ENCODE results near the gene SERPINE1.

Gene SERPINE1

DNA sequence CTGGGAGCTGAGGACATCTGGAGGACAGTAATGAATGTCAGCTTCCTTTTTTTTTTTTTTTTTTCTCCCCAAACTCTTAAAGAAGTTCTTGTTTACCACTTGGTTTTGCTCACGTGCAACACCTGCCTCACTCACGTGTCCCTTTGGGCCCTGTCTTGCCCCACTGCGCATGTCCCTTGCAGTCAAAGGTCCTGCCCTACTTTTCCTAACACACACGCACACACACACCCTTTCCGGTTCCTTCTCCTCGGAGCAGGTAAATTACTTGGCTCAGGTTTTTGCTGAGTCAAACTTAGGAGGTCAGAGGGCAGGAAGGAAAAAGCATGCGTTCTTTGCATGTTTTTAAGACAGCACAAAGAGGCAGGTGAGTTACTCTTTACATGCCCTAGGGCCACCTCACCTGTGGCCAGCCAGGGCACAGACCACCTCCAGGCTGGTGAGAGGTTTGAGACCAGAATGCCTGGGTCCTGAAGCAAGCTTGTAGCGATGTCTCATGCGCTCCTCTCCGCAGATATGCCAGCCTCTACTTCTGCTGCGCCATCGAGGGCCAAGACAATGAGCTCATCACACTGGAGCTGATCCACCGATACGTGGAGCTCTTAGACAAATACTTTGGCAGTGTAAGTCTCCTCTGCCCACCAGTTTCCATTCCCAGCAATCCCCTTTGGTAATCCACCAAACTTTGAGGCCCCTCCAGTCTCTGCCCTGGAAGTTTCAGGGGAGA lies 30.1 kb downstream of the SERPINE1 start:
- DNase-seq: no peak

DNA sequence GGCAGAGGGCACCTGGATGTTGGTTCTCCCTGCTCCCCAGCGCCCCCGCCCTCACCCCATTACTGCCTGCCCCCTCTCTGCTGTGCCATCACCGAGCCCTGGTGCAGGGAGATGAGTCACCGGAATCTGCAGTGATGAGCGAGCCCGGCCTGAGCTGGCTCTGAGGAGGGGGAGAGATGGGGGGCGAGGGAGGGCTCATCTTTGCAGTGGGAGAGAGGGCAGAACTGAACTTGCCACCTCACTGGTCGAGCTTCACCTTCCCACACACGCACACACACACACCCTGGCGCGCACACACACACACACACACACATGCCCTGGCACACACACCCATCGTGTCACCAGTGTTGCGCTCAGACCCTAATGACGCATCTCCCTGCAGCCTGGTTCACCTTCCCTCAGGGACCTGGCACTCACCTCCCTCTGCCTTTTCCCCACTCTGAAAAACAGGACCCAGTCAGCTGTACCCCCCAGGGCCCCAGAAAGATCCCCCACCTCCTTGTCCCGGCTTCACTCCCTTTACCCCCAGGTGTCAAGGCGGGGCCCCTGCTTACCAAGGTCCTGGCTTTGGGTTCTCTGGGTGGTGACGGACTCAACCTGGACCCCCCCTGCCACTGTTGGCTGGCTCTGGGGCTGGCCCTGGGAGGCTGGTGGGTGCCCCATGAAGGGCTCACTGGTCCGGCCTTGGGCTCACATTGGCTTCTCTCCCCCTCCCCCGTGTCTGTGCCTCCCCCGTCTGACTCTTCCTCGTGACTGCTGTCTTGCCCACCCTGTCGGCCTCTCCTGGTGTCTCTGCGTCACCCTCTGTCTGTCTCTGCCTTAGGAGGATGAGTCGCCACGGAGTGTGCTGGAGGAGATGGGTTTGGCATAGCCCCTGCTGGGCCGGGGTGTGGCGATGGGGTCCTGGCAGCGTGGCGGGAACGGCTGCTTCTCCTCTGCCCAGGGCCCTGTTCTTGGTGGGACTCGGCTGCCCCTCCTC lies 33.1 kb downstream of the SERPINE1 start:
- no peak for DNase-seq

DNA sequence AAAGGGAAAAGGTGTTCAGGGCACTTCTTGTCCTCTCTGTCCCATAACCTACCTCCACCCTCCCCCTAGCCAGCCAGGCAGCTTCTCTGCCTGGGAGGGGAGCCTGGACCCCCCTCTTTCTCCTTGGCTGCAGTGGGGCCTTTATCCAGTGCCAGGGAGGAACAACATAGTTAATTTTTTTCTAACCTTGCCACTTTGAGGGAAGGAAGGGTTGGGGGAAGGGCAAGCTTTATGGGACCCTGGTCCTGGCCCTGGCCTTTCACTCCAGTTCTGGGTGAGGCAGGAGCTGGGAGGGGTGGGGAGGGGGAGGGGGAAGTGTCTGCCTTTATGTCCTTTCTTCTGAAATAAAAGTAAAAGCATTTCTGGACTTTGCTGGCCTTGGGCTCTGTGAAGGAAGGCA lies 34.0 kb downstream of the SERPINE1 start:
- no peak for DNase-seq

DNA sequence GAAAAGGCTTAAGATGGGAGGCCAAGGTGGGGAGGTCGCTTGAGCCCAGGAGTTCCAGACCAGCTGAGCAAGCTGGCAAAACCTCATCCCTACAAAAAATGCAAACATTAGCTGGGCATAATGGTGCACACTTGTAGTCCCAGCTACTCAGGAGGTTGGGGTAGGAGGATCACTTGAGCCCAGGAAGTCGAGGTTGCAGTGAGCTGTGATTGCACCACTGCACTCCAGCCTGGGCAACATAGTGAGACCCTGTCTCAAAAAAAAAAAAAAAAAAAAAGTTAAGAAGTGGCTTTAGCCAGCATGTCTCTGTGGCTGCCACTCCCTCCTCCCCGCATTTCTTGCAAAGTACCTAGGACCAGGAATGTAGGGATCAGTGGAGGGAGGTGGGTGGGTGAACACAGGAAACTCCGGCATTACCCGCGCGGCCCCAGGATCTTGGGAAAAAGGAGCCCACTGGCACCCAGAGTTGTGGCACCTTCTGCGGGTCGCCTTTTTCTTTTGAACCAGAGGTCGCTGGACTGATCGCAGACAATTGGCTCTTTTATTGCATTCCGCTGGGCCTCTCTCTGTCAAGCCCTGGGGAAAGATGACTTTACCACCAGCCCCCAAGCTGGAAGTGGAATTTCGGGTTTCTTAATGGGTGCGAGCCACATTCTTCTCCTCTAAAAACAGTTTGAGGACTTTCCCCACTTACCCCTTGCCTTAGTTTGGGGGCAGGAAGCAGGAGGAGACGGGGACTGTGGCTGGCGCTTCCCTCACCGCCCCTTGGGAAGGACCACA lies 35.0 kb downstream of the SERPINE1 start:
- no peak for DNase-seq

DNA sequence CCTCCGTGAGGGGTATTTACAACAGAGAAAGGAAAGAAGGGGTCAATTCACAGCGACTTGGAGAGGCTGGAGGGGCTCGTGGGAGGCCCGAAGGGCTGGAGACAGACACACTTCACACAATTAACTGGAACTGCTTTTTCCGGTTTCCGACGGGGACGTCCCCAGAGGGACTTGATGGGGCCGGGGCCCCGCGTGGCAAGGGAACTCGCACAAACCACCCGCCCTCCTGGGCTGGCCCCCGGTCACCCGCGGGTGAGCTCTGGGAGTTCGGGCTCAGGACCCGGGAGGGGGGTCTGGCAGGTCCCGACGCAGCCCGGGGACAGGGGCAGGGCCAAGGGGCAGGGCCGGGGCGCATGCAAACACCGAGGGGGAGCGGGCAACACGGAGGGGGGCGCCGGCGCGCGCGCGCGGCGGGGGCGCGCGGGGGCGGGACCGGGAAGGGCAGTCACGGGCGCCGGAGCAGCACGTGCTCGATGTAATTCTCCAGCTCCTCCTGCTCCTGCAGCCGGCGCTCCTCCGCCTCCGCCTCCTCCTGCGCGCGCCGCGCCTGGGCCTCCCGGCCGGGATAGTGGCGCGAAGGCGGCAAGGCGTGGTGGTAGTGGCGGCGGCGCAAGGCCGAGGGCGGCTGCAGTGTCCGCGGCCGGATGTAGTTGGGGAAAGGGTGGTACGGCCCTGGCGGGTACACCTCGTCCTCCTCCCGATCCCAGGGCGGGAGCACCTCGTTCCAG lies 35.8 kb downstream of the SERPINE1 start:
- peak; percentile 89 for DNase-seq

DNA sequence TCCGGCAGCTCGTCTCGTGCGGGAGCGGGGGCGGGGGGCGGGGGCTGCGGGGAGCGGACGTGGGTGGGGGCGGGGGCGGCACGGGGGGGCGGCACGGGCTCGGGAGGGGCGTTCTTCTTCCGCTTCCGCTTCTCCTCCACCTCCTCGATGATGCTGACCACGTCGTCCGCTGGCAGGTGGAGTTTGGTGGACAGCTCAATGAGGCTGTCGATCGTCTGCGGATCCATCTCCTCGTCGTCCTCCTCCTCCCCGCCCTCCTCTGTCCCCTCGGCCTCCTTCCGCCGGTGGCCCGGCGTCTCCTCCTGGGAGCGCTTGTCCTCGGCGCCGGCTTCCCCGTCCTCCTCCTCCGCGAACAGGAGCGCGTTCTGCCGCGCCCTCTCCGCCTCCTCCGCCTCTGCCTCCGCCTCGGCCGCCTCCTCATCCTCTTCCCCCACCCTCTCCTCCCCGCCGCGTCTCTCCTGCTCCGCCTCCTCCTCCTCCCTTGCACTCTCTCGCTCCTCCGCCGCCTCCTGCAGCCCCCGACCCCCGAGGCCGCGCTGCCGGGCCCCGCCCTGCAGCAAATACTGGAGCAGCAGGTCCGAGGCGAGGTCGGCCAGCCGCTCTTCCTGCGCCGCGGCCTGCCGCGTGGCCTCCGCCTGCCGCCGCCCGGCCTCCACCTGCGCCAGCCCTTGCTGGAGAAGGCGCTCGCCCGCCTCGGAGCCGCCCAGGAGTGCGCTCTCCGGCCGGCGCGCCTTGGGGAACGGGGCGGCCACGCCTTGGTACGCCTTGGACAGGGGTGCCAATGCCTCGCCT lies 36.6 kb downstream of the SERPINE1 start:
- peak; percentile 91 for DNase-seq

DNA sequence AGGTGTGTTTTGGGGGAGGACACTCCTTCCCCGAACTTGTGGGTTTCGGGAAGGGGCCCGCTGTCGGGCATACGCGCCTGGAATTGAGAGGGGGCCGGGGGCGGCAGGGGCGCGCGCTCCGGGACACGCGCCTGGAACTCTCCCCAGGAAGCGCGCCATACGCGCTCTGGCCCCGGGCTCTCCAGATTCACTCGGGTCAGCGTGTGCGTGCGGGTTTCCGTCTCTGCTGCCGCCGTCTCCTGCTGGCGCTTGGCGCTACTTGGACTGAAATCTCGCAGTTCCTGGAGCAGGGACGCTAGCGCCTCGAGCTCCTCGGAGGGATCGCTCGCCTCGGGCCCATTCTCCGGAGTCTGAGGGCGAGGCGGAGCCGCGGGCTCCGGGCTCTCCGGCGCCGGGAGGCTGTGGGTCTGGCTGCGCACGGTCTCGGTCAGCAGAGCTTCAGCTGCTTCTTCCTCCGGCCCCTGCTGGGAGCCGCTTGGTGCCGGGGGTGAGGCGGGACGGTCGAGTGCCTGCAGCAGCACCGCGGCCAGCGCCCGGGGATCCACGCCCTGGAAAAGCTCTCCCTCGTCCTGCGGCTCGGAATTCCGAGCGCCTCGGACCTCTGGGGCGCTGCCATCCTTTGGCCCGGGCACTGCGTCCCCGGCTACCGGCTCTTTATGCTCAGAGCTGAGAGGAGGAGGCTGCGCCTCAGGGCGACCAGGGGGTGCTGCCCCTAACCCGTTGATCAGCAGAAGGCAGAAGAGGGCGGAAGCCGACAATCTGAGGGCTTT lies 37.4 kb downstream of the SERPINE1 start:
- DNase-seq: peak; percentile 73

DNA sequence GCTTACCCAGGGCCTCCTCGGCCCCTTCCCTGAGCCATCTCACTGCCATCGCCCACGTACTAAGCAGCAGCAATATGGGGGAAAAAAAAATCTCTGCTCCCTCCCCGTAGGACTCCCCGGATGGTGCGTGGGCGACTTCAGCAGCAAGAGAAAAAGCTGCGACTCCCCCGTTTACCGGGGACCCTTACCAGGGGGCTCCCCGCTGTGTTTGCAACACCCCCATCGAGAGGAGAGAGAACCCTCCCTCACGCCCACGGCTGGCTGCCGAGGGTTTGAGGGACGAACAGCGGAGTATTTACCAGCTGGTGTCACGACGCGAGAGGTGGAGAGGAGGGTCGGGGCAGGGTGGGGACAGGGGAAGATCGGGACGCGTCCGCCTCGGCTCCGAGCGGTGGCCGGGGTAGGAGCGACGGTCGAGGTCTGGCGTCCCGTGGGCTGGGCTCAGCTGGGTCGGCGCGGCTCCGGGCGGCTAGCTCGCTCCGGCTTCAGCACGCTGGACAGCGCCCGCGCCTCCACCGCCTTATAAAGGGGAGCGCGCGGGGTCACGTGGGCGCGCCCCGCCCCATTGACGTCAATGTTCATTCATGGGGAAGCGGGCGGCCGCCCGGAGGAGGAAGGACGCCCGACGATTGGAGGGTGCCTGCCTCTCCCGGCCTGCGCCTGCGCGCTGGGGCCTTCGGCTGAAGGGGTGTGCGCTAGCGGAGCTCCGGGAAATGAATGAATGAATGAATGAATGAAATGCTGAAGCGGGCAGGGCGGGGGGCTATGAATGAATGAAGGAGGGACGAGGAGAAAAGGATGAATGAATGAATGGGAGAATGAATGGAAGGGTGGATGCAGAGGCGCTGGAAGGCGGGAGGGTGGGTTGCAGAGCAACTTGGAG lies 38.4 kb downstream of the SERPINE1 start, which contains the start of gene VGF:
Gene VGF (minus strand): TSS at position 495 of the 883 bp plus-strand sequence. CDS start 726 bp downstream, outside the sequence.
- peak; percentile 95 for DNase-seq

DNA sequence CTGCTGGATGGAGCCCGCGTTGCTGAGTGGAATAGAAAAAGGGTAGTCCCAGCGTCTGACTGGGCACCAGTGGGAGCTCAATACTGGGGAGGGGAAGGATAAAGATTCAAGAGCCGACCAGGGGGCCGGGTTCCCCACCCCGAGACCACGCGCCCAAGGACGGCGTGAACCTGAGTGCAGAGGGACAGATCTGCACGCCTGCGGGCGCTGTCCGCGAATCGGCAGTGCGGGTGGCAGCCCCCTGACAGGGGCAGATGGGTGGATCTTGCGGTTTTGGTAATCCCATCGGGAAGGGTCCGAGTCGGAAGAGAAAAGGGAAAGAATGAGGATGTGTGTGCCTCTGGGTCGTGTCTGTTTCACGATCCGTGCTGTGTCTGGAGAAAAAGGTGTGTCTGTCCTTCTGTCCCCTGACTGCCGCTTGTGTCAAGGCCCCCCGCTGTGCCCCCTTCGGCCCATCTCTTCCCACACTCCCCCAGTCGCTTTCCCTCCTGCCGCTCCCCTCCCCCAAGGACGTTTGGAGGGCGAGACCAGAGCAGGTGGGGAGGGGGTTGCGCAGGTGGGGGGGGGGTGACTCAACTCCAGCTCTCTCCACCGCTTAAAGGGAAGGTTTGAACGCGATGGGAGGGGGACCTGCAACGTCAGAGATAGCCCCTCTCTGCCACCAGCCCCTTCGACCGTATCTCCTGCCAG lies 39.2 kb downstream of the SERPINE1 start:
- peak; percentile 49 for DNase-seq

DNA sequence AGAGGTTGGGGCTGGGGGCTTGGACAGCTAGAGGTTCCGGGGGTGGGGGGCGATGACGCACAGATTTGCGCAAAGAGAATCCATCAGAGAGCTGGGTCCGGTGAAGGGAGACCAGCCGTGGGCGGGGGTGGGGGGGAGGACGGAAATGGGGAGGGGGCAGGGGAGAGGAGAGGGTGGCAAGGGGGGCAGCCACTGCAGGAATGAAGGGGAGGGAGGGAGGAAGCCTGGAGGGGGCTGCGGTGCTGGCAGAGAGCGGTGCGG lies 39.7 kb downstream of the SERPINE1 start:
- DNase-seq: no peak

DNA sequence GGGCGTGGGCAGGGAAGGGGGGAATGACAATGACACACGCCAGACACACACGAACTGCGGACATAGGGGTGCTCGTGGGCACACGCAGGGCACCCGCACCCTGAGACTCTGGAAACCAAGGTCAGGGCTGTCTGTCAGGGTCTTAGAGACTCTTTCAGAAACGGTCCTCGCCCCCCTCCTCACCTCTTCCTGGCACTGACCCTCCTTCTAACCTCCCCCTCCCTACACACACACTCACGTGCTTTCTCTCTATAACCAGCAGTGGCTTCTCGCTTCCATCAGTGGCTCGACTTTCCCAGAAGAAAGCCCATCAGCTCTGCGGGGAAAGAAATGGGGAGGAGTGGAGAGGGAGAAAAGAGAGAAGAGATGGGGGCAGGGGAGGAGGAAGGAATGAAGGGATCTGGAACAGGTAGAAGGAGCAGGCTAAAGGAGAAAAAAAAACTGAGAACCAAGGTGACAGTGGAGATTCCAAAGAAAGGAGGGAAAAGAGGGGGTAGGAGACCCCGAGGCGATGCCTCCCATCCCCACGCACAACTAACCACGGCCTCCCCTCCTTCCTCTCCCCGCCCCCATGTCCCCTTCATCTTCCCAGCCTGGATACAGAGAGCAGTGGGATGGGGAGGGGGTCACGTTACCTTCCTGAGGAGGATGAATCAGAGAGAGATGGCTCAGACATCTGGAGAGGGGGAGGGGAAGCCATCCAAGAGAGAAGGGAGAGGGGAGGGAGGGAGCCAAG lies 40.2 kb downstream of the SERPINE1 start:
- peak; percentile 16 for DNase-seq

DNA sequence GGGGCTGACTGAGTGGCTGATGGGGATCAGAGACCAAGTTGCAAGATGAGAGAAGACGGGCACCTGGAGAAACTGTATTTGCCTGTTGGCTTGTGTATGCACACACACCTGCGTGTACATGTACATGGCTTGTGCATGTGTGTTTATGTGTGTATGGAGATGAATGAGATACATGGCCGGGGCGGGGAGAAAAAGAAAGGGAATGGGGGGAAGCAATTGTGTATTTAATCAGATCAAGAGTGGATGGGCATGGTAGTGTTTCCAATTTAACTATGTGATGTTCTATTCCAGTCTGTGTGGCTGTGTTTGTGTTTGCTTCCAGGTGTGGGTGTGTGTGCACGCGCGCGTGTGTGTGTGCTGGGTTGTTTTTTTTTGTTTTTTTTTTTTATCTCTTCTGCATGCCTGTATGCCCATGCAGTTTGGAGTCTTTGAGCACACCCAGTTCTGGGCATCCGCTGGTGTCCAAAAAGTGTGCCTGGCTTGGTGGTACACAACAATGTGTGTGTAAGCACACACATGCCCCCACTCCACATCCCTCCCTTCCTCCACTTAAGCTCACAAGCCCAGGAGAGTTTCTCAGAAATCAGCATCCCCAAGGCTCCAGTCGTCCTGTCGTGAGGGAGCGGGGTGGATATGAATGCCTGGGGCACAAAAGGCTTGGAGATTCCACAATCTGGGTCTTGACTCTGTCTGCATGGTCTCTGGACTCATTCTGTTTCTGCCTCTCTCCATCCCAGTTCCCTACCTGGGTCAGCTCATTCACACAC lies 40.9 kb downstream of the SERPINE1 start:
- no peak for DNase-seq

DNA sequence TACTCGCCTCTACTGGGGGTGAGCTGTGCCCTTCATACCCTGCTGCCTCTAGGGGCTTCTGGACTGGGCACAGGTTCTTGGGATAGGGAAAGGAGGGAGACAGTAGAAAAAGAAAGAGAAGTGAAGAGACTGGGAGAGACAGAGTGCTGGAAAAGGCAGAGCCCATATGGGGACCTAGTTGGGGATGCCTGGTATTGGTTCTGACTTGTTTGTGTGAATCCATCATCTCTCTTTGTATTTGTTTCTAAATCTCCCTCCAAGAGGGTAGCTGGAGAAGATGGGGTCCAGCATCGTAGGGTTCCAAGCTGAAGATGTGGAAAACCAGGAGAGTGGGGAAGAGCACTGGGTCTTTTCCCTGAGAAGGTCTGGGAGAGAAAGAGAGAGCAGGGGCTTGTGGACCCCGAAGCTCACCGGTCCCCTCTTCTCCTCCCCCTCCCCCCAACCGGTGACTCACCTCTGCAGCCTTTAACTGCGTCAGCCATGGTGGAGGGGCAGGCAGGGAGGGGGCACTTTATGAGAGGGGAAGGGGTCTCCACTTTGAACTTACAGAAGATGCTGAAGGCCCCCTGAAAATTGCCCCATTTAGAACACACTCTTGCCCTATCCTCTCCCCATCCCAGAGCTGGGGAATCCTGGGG lies 41.6 kb downstream of the SERPINE1 start:
- DNase-seq: no peak

DNA sequence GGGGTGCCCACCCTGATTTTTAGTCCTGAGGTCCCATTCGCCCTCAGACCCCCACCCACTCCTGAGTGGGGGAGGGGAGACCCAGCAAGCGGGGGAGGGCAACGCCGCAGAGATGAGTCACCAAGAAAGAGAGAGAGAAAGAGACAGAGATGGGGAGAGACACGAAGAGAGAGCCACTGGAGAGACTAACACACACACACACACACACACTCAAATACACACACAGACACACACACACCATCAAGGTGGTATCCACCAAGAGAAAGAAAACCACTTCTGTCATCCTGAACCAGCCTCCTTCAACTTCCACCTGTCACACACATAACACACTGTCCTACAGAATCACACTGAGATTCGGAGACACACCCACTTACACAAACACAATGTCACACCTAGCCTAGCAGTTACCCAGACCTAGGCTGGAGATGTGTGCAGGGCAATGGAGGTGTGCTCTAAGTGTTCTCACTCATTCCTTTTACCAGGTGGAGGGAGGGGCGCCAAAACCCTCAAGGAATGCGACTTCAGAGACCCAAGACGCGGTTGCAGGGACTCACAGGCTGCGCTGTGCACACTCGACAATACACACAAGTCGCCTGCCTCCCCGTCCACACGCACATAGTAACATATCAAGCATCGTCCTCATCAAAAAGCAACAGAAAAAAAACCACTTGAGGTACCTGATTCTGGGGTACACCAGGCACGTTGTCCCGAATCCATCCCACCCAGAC lies 42.4 kb downstream of the SERPINE1 start:
- DNase-seq: no peak

DNA sequence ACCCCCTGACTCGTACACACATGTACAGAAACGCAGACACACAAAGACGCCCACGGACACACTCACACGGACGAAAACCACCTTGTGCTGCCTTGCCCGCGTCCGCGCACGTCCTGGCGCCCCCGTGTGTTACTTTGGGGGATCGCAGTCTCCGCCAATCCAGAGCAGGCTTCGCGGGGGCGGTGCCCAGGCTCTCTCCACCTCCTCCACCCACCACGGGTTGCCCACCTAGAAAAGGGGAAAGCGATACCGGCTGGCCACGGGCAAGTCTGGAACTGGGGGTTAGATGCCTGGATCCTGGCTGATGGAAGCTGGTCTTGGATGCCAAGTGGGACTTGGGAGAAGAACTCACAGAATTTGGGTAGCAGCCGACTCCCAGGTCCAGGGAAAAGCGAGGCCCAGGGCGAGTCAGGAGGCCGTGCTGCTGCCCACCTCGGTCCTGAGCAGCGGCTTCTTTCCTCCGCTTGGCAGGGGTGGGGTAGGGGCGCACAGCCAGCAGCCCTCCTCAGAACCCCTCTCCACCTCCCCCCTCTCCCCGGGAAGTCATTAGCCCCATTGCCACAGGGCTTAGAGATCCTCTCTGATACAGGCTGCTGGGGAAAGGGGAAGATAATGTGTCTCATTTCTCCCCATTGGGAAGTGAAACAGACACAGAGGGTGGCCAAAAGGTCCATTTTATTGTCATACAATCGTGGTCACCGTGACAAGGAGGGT lies 43.1 kb downstream of the SERPINE1 start:
- peak; percentile 36 for DNase-seq
